ENCODE results near the gene PNPLA2. TPM values are rescaled to one million over a fixed set of nuclear protein-coding genes. Genes with fewer than 3 reads are reported as not detected.

The PNPLA2 gene
- polyA plus RNA-seq, 1 donor, result 98.0 TPM

DNA sequence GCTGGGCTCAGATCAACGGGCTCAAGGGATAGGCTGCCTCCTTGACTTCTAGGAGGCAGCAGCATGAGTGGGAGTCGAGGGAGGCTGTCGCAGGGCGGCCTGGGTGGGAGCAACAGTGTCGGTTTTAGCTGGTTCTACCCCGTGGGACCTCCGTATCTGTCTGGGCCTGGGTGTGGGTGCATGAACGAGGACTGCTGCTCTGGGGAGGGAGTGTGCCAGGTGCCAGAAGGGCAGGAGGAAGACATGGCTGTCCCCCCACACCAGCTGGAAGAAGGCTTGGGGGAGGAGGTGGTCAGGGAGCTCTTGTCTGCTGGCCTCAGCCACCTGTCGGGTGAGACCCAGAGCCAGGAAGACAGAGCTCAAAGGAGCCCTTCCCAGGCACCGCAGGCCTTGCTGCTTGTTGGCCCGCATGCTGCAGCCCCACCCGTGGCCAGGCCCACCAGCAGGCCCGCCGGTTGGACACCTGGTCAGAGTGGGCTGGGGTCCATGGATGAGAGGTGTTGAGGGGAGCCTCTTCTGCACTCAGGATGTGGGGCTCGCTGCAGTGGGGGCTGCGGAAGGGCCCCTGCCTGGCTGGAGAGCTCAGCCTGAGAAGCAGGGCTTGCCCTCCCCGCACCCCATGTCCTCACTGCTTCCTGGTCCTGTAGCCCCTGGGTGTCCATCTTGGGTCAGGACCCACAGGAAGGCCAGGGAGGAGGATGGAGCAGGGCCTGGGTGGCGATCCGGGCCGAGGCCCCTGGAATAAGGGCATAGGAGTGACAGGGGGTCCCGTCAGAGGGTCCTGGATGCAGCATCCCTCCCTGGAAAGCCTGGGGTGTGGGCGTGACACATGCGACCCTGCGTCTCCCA lies 32.3 kb upstream of the PNPLA2 start:
- DNase-seq, result no peak
- H3K4me1 ChIP-seq (ENCODE audit: control insufficient read depth, insufficient read depth, low read length), result peaks cover 11% of the 10 kb centered on the region
- WGBS (ENCODE audit: insufficient coverage, low lambda C conversion rate), result no CpG with 5 or more reads among the region's 24 CpGs
- H3K36me3 ChIP-seq (ENCODE audit: control insufficient read depth, insufficient read depth, low read length), result no peaks in the 10 kb centered on the region
- H3K9me3 ChIP-seq (ENCODE audit: control insufficient read depth, low read depth, low read length), result no peaks in the 10 kb centered on the region
- H3K27ac ChIP-seq (ENCODE audit: low read length), result no peak overlapping the region
- no peak overlapping the region for H3K4me3 ChIP-seq (ENCODE audit: low read length)
- peaks cover 15% of the 10 kb centered on the region for H3K27me3 ChIP-seq (ENCODE audit: control insufficient read depth, insufficient read depth, low read length)

GRCh38 chr11:787084-787675 lies 31.5 kb upstream of the PNPLA2 start:
- Histone ChIP-seq H3K4me1 (ENCODE audit: control insufficient read depth, insufficient read depth, low read length) (peaks cover 11% of the 10 kb centered on the region), H3K36me3 (ENCODE audit: control insufficient read depth, insufficient read depth, low read length) (peaks cover 2% of the 10 kb centered on the region), H3K27me3 (ENCODE audit: control insufficient read depth, insufficient read depth, low read length) (peaks cover 15% of the 10 kb centered on the region), H3K27ac (ENCODE audit: low read length) (no peak overlapping the region), H3K9me3 (ENCODE audit: control insufficient read depth, low read depth, low read length) (no peaks in the 10 kb centered on the region), H3K4me3 (ENCODE audit: low read length) (no peak overlapping the region)
- WGBS (ENCODE audit: insufficient coverage, low lambda C conversion rate), result no CpG with 5 or more reads among the region's 24 CpGs
- no peak for DNase-seq

DNA sequence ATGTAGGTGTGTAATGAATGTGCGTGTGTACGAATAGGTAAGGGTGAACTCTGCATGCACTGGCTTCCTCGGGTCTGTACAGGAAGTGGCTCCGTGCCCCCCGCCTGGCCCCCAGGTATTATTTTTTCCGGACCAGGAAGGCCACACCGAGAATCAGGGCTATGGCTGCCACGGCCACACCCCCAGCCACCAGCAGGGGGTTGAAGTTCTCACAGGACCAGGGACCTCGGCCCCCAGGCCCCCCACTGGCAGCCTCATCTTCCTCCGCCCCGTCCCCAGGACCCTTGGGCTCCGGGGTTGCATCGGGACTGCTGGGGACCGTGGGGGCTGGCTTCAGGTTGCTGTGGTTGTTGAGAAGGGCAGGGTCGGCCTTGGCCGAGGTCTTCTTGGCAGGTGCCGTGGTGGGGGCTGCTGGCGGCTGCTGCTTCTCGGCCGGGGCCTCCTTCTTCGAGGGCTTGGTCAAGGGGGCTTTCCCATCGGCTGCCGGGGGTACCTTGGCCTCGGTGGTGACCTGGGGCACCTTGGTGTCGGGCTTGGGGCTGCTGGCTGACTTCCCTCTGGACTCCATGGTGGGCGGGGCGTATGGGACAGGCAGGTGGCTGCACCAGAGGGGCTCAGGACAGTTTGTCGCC lies 30.6 kb upstream of the PNPLA2 start:
- Histone ChIP-seq H3K36me3 (ENCODE audit: control insufficient read depth, insufficient read depth, low read length) (peaks cover 3% of the 10 kb centered on the region), H3K4me3 (ENCODE audit: low read length) (no peak overlapping the region), H3K9me3 (ENCODE audit: control insufficient read depth, low read depth, low read length) (no peaks in the 10 kb centered on the region), H3K27ac (ENCODE audit: low read length) (no peak overlapping the region), H3K27me3 (ENCODE audit: control insufficient read depth, insufficient read depth, low read length) (peaks cover 15% of the 10 kb centered on the region), H3K4me1 (ENCODE audit: control insufficient read depth, insufficient read depth, low read length) (peaks cover 5% of the 10 kb centered on the region)
- DNase-seq, result no peak
- no CpG with 5 or more reads among the region's 28 CpGs for WGBS (ENCODE audit: insufficient coverage, low lambda C conversion rate)

DNA sequence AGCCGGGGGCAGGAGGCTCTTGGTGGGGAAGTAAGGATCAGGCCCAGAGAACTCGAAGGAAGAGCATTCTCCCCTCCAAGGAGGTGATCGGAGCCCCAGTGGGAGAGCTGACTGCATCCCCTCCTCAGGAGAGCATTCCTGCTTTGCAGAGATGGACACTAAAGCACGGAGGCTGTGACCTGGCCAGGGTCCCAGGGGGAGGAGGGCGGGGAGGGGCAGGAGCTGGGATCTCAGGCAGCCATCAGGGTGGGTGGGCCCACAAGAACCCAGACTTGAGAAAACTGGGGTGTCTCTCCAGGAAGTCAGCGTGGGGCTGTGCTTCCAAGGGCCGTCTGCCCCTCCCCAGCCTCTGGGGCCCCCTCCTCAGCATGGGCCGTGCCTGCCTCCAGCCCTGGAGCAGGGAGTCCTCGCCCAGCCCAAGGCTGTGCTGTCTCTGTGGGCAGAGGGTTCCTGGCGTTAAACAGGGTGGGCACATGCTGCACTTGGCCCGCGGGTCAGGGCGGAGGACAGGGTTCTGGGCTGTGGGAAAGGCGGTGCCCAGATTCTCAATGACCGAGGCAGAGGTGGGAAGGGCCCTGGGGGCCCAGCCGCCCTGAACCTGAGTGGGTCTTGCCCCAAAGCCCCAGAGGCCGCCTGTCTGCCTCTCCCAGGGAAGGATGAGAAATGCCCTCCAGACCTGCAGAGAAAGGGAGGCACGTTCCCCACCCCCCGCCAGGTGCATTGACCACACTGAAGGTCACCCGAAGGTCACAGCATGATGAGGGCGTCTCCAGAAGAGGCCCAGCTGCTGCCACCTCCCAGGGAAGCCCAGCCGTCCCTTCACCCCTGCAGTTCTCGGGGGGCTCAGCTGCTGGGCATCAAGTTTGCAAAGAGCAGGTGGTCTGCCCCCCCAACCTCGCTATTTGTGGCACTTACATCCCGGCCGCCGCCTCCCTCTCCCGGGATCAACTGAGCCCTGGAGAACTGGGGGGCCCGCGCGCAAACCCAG lies 29.5 kb upstream of the PNPLA2 start:
- no peak overlapping the region for H3K27ac ChIP-seq (ENCODE audit: low read length)
- no CpG with 5 or more reads among the region's 31 CpGs for WGBS (ENCODE audit: insufficient coverage, low lambda C conversion rate)
- H3K4me1 ChIP-seq (ENCODE audit: control insufficient read depth, insufficient read depth, low read length), result no peaks in the 10 kb centered on the region
- DNase-seq, result no peak
- peak overlapping the region; percentile 16 for H3K4me3 ChIP-seq (ENCODE audit: low read length)
- H3K27me3 ChIP-seq (ENCODE audit: control insufficient read depth, insufficient read depth, low read length), result peaks cover 15% of the 10 kb centered on the region
- no peaks in the 10 kb centered on the region for H3K9me3 ChIP-seq (ENCODE audit: control insufficient read depth, low read depth, low read length)
- peaks cover 12% of the 10 kb centered on the region for H3K36me3 ChIP-seq (ENCODE audit: control insufficient read depth, insufficient read depth, low read length)

GRCh38 chr11:789943-790342 lies 28.8 kb upstream of the PNPLA2 start, which contains the start of gene CEND1:
TSS of gene CEND1 (minus strand) at chr11:790090. CDS start at chr11:788576, 1,514 bp downstream.
- Histone ChIP-seq H3K27ac (ENCODE audit: low read length) (no peak within 1 kb of the TSS), H3K4me1 (ENCODE audit: control insufficient read depth, insufficient read depth, low read length) (peaks cover 6% of the 10 kb centered on the region), H3K36me3 (ENCODE audit: control insufficient read depth, insufficient read depth, low read length) (peaks cover 16% of the 10 kb centered on the region), H3K4me3 (ENCODE audit: low read length) (peak within 1 kb of the TSS; percentile 16), H3K27me3 (ENCODE audit: control insufficient read depth, insufficient read depth, low read length) (peaks cover 15% of the 10 kb centered on the region), H3K9me3 (ENCODE audit: control insufficient read depth, low read depth, low read length) (no peaks in the 10 kb centered on the region)
- peak in 1 of 2 donors; percentile 21 for DNase-seq
- WGBS (ENCODE audit: insufficient coverage, low lambda C conversion rate), result no CpG with 5 or more reads among the region's 44 CpGs

- peaks cover 16% of the 10 kb centered on the region for H3K4me1 ChIP-seq (ENCODE audit: control insufficient read depth, insufficient read depth, low read length)
- DNase-seq, result no peak
- no peaks in the 10 kb centered on the region for H3K9me3 ChIP-seq (ENCODE audit: control insufficient read depth, low read depth, low read length)
- no peak overlapping the region for H3K27ac ChIP-seq (ENCODE audit: low read length)
- peaks cover 16% of the 10 kb centered on the region for H3K36me3 ChIP-seq (ENCODE audit: control insufficient read depth, insufficient read depth, low read length)
- no CpG with 5 or more reads among the region's 18 CpGs for WGBS (ENCODE audit: insufficient coverage, low lambda C conversion rate)
- H3K4me3 ChIP-seq (ENCODE audit: low read length), result no peak overlapping the region
- peaks cover 15% of the 10 kb centered on the region for H3K27me3 ChIP-seq (ENCODE audit: control insufficient read depth, insufficient read depth, low read length)
Measured at GRCh38 chr11:790721-791564, 27.8 kb upstream of the PNPLA2 start.

DNA sequence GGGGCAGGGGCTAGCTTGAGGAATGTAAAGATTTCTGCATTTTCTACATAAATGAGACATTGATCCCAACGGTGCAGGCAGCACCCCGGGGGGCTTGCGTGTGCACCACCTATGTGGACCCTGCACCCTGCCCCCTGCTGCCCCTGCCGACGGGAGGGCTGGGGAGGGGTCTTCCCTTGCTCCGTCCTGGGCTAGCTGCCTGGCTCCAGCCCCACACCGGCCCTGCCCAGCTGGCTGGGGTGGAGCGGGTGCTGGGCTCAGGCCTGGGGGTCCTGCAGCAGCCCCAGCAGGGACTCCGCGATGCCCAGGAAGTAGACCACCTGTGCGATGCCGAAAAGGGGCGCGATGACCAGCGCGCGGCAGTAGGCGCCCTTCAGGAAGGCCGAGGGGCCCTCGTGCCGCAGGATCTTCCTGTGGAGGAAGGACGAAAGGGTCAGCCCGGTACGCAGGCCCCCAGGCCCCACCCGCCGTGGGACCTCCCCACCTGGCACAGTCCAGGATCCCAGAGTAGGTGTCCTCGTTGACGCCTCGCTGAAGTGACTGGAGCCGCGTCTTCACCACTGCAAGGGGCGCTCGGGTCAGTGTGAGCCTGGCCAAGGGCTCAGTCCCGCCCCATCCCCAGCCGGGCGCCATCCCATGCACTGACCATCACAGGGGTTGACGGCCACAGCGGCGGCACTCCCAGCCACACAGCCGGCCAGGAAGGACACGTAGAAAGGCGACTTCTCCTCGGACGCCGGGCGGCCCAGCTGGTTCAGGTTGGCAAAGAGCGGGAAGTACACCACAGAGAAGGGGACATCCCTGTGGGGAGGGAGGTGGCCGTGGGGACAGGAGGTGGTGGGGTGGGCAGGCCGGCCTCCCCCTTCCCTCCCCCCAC lies 26.8 kb upstream of the PNPLA2 start:
- no peak overlapping the region for H3K4me3 ChIP-seq (ENCODE audit: low read length)
- H3K27ac ChIP-seq (ENCODE audit: low read length), result no peak overlapping the region
- H3K9me3 ChIP-seq (ENCODE audit: control insufficient read depth, low read depth, low read length), result no peaks in the 10 kb centered on the region
- peaks cover 16% of the 10 kb centered on the region for H3K36me3 ChIP-seq (ENCODE audit: control insufficient read depth, insufficient read depth, low read length)
- WGBS (ENCODE audit: insufficient coverage, low lambda C conversion rate), result no CpG with 5 or more reads among the region's 49 CpGs
- peaks cover 15% of the 10 kb centered on the region for H3K27me3 ChIP-seq (ENCODE audit: control insufficient read depth, insufficient read depth, low read length)
- peaks cover 24% of the 10 kb centered on the region for H3K4me1 ChIP-seq (ENCODE audit: control insufficient read depth, insufficient read depth, low read length)
- no peak for DNase-seq

GRCh38 chr11:792535-792821 lies 26.2 kb upstream of the PNPLA2 start:
- WGBS (ENCODE audit: insufficient coverage, low lambda C conversion rate), result no CpG with 5 or more reads among the region's 15 CpGs
- Histone ChIP-seq H3K9me3 (ENCODE audit: control insufficient read depth, low read depth, low read length) (no peaks in the 10 kb centered on the region), H3K4me1 (ENCODE audit: control insufficient read depth, insufficient read depth, low read length) (peaks cover 27% of the 10 kb centered on the region), H3K4me3 (ENCODE audit: low read length) (no peak overlapping the region), H3K36me3 (ENCODE audit: control insufficient read depth, insufficient read depth, low read length) (peaks cover 16% of the 10 kb centered on the region), H3K27me3 (ENCODE audit: control insufficient read depth, insufficient read depth, low read length) (peaks cover 15% of the 10 kb centered on the region), H3K27ac (ENCODE audit: low read length) (no peak overlapping the region)
- DNase-seq, result no peak

GRCh38 chr11:792873-793272 lies 25.8 kb upstream of the PNPLA2 start:
- peaks cover 15% of the 10 kb centered on the region for H3K27me3 ChIP-seq (ENCODE audit: control insufficient read depth, insufficient read depth, low read length)
- peaks cover 27% of the 10 kb centered on the region for H3K4me1 ChIP-seq (ENCODE audit: control insufficient read depth, insufficient read depth, low read length)
- no peak for DNase-seq
- H3K4me3 ChIP-seq (ENCODE audit: low read length), result no peak overlapping the region
- no CpG with 5 or more reads among the region's 13 CpGs for WGBS (ENCODE audit: insufficient coverage, low lambda C conversion rate)
- no peak overlapping the region for H3K27ac ChIP-seq (ENCODE audit: low read length)
- H3K36me3 ChIP-seq (ENCODE audit: control insufficient read depth, insufficient read depth, low read length), result peaks cover 16% of the 10 kb centered on the region
- no peaks in the 10 kb centered on the region for H3K9me3 ChIP-seq (ENCODE audit: control insufficient read depth, low read depth, low read length)

All from large intestine (tissue), 3 donors.